Hepatocyte (in vitro differentiated cells): ENCODE data around the gene KNL1. TPM values are rescaled to one million over a fixed set of nuclear protein-coding genes. Genes with fewer than 3 reads are reported as not detected.

Source experiments
- DNase-seq: peaks from one replicate; pipeline ENCODE4 v3.0.0-alpha.2; 2016; ENCODE audit warnings: low spot score
- H2AFZ ChIP-seq: fragments of 200-600 bp; sonication (generic); 2 replicates; pipeline ENCODE4 v1.6.0; 2016; ENCODE audit warnings: antibody characterized with exemption, mild to moderate bottlenecking
- H3K27ac ChIP-seq: fragments of 200-600 bp; sonication (generic); 2 replicates; pipeline ENCODE4 v1.5.1; 2016; ENCODE audit warnings: mild to moderate bottlenecking
- H3K27me3 ChIP-seq: fragments of 200-600 bp; sonication (generic); 2 replicates; pipeline ENCODE4 v1.6.1; 2016
- H3K36me3 ChIP-seq: fragments of 200-600 bp; sonication (generic); replicated peaks from 2 replicates; pipeline ENCODE4 v1.5.1; 2016; ENCODE audit warnings: low read depth; ENCODE audit not compliant: insufficient read depth
- H3K4me1 ChIP-seq: fragments of 200-600 bp; sonication (generic); 2 replicates; pipeline ENCODE4 v1.5.1; 2016; ENCODE audit warnings: mild to moderate bottlenecking, moderate library complexity; ENCODE audit not compliant: insufficient read depth
- H3K4me2 ChIP-seq: fragments of 200-600 bp; sonication (generic); 2 replicates; pipeline ENCODE4 v1.6.0; 2016
- H3K4me3 ChIP-seq: fragments of 200-600 bp; sonication (generic); 2 replicates; pipeline ENCODE4 v1.5.1; 2016; ENCODE audit warnings: mild to moderate bottlenecking
- H3K79me2 ChIP-seq: fragments of 200-600 bp; sonication (generic); 2 replicates; pipeline ENCODE4 v1.6.0; 2017; ENCODE audit warnings: mild to moderate bottlenecking
- H3K9me2 ChIP-seq: fragments of 200-600 bp; sonication (generic); replicated peaks from 2 replicates; pipeline ENCODE4 v1.6.0; 2017; ENCODE audit warnings: mild to moderate bottlenecking; ENCODE audit not compliant: insufficient read depth
- H3K9me3 ChIP-seq: fragments of 200-600 bp; sonication (generic); 2 replicates; pipeline ENCODE4 v1.5.1; 2016; ENCODE audit warnings: low read depth, mild to moderate bottlenecking
- H4K20me1 ChIP-seq: fragments of 200-600 bp; sonication (generic); 2 replicates; pipeline ENCODE4 v1.6.0; 2016; ENCODE audit warnings: mild to moderate bottlenecking; ENCODE audit not compliant: insufficient read depth, poor library complexity, severe bottlenecking
- EZH2 ChIP-seq: fragments of 200-600 bp; sonication (generic); IDR thresholded peaks from 2 replicates; pipeline ENCODE4 v1.6.1; 2016; ENCODE audit warnings: antibody characterized with exemption, mild to moderate bottlenecking, borderline replicate concordance
- EZH2phosphoT487 ChIP-seq: fragments of 200-600 bp; sonication (generic); IDR thresholded peaks from one replicate; pipeline ENCODE4 v1.6.1; 2018; ENCODE audit warnings: antibody characterized with exemption, mild to moderate bottlenecking, low read depth, moderate library complexity; ENCODE audit not compliant: unreplicated experiment, severe bottlenecking
- WGBS: methylation state at CpG from one replicate; pipeline ENCODE4 v1.1.6; 2016; ENCODE audit warnings: low lambda C conversion rate; ENCODE audit errors: missing lambda C conversion rate; 5-methylcytosine and 5-hydroxymethylcytosine counted together
- polyA plus RNA-seq: library from polyadenylated mRNA; unstranded; fragments of >200 nt; fragmentation: Nextera tagmentation; extraction: Ambion mirVana; gene quantifications from 2 replicates; pipeline ENCODE4 v1.2.1, GENCODE V29; 2016
- total RNA-seq: library from RNA; depleted of rRNA; stranded (reverse); fragments of >200 nt; gene quantifications from 2 replicates; pipeline ENCODE4 v1.2.3, GENCODE V29; 2014
- TF ChIP-seq, protein P1 (sequence below): fragments of 200-600 bp; sonication (generic); IDR thresholded peaks from 2 replicates; pipeline ENCODE4 v1.5.1; 2016; ENCODE audit warnings: antibody characterized with exemption, mild to moderate bottlenecking; ENCODE audit not compliant: poor library complexity

Gene KNL1
- total and polyA plus RNA-seq, 2 experiments from 2014 or later, result 3.0 to 15.7 TPM

DNA sequence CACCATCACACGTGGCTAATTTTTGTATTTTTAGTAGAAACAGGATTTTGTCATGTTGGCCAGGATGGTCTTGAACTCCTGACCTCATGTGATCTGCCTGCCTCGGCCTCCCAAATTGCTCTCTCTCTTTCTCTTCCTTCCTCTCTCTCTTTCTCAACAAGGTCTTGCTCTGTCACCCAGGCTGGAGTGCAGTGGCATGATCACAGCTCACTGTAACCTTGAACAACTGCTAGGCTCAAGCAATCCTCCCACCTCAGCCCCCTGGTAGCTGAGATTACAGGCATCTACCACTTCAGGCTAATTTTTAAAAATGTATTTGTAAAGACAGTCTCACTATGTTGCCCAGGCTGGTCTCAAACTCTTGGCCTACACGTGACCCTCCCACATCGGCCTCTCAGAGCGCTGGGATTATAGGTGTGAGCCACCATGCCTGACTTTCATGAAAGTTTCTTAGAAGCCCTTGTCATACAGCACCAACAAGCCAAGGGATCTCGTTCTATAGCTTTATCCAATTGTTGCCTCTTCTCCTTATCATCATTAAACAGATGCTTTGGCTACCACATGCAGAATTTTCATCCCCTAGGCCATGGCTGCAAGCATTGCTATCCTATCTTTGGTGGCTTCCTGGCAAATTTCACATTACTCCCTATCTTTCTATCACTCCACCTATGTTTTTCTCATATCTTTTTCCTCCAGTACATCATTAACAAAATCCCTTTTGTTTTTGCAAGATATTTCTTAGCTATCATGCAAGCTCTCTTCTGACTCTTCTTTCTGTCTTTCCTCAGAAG is 34.9 kb upstream of the KNL1 start:
- no peak overlapping the region for H2AFZ ChIP-seq
- H3K4me1 ChIP-seq, result no peaks in the 10 kb centered on the region
- TF ChIP-seq EZH2phosphoT487 (no peak), EZH2 (no peak)
- TF ChIP-seq, protein P1, sequence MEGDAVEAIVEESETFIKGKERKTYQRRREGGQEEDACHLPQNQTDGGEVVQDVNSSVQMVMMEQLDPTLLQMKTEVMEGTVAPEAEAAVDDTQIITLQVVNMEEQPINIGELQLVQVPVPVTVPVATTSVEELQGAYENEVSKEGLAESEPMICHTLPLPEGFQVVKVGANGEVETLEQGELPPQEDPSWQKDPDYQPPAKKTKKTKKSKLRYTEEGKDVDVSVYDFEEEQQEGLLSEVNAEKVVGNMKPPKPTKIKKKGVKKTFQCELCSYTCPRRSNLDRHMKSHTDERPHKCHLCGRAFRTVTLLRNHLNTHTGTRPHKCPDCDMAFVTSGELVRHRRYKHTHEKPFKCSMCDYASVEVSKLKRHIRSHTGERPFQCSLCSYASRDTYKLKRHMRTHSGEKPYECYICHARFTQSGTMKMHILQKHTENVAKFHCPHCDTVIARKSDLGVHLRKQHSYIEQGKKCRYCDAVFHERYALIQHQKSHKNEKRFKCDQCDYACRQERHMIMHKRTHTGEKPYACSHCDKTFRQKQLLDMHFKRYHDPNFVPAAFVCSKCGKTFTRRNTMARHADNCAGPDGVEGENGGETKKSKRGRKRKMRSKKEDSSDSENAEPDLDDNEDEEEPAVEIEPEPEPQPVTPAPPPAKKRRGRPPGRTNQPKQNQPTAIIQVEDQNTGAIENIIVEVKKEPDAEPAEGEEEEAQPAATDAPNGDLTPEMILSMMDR, result no peak
- no peaks in the 10 kb centered on the region for H3K36me3 ChIP-seq
- no peaks in the 10 kb centered on the region for H3K9me3 ChIP-seq
- WGBS, result 90% methylated on average over 6 of the region's 6 CpGs
- no peak for DNase-seq
- H3K79me2 ChIP-seq, result peaks cover 17% of the 10 kb centered on the region
- no peak overlapping the region for H3K27ac ChIP-seq
- H3K4me2 ChIP-seq, result no peak overlapping the region
- no peaks in the 10 kb centered on the region for H3K9me2 ChIP-seq
- H4K20me1 ChIP-seq, result no peaks in the 10 kb centered on the region
- H3K27me3 ChIP-seq, result no peaks in the 10 kb centered on the region
- no peak overlapping the region for H3K4me3 ChIP-seq

DNA sequence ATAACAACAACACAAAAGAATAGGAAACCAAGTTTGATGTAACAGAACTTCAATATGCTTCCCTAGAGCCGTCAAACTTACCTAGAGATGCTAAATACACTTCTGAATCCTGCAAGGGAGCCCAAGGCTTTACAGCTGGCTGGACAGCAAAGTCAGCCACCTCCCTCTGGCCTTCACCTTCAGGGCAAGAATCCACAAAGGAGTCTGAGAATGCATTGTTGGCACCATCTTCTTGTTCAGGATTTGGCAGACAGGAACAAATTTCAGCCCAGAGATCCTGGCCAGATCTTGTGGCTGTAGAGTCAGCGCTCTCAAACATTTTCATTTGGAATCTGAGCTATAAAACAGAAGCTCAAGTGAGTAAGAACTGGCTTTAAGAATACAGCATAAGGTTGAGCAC is 31.4 kb upstream of the KNL1 start:
- Histone ChIP-seq H3K27ac (no peak overlapping the region), H3K36me3 (no peaks in the 10 kb centered on the region), H3K4me3 (no peak overlapping the region), H3K79me2 (peaks cover 19% of the 10 kb centered on the region), H2AFZ (no peak overlapping the region), H3K9me2 (no peaks in the 10 kb centered on the region), H3K9me3 (no peaks in the 10 kb centered on the region), H3K4me2 (no peak overlapping the region), H4K20me1 (no peaks in the 10 kb centered on the region), H3K4me1 (no peaks in the 10 kb centered on the region), H3K27me3 (no peaks in the 10 kb centered on the region)
- 100% methylated on average over 2 of the region's 2 CpGs for WGBS
- DNase-seq, result no peak
- TF ChIP-seq, protein P1, result no peak
- TF ChIP-seq EZH2, result no peak
- no peak for TF ChIP-seq EZH2phosphoT487

DNA sequence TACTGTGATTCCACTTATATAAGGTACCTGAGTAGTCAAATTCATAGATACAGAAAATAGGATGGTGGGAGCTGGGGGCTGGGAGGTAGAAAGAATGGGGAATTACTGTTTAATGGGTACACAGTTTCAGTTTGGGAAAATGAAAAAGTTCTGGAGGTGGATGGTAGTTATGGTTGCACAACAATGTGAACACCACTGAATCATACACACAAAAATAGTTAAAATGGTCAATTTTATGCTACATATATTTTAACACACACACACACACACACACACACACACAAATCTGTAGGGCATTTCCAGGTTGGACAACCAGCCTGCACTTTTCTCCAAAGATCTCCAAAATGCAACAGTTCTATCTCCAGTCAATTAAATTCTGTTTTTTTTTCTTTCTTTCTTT is 30.6 kb upstream of the KNL1 start:
- no peak for DNase-seq
- Histone ChIP-seq H3K27ac (no peak overlapping the region), H2AFZ (no peak overlapping the region), H3K9me2 (no peaks in the 10 kb centered on the region), H3K4me3 (no peak overlapping the region), H3K4me2 (peak overlapping the region; percentile 89), H3K79me2 (peaks cover 19% of the 10 kb centered on the region), H3K27me3 (no peaks in the 10 kb centered on the region), H4K20me1 (no peaks in the 10 kb centered on the region), H3K4me1 (no peaks in the 10 kb centered on the region), H3K36me3 (no peaks in the 10 kb centered on the region), H3K9me3 (no peaks in the 10 kb centered on the region)
- no peak for TF ChIP-seq EZH2phosphoT487
- TF ChIP-seq, protein P1, result no peak
- no peak for TF ChIP-seq EZH2
